ENCODE results near the gene LCLAT1.

DNA sequence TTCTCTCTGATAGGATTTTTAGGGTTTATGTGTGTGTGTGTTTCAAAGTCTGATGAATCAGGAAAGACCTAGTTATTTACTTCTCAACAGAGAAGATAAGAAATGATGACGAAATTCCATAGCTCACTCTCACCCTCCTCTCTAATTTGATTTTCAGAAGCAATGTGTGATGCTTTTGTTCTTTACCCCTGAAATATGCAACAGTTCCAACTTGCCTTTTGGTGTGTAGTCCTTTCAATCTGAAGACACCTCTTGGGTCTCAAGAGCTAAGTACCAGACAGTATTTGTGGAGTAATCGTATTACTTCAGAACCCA is 18.7 kb upstream of the LCLAT1 start:
- TF ChIP-seq, protein P1, sequence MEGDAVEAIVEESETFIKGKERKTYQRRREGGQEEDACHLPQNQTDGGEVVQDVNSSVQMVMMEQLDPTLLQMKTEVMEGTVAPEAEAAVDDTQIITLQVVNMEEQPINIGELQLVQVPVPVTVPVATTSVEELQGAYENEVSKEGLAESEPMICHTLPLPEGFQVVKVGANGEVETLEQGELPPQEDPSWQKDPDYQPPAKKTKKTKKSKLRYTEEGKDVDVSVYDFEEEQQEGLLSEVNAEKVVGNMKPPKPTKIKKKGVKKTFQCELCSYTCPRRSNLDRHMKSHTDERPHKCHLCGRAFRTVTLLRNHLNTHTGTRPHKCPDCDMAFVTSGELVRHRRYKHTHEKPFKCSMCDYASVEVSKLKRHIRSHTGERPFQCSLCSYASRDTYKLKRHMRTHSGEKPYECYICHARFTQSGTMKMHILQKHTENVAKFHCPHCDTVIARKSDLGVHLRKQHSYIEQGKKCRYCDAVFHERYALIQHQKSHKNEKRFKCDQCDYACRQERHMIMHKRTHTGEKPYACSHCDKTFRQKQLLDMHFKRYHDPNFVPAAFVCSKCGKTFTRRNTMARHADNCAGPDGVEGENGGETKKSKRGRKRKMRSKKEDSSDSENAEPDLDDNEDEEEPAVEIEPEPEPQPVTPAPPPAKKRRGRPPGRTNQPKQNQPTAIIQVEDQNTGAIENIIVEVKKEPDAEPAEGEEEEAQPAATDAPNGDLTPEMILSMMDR (IDR thresholded peaks at IDR 0.05; ENCODE audit: low read length): no peak
- TF ChIP-seq EZH2 (IDR thresholded peaks at IDR 0.05; ENCODE audit: borderline replicate concordance, low read length): no peak

Data from OCI-LY1 (cell line).